ENCODE measurements around the gene PEAK3.

The PEAK3 gene

GRCh38 chr19:2306971-2307370, 25.0 kb upstream of the PEAK3 start:
- H3K4me3 ChIP-seq, result no peak overlapping the region
- TF ChIP-seq, protein P1, sequence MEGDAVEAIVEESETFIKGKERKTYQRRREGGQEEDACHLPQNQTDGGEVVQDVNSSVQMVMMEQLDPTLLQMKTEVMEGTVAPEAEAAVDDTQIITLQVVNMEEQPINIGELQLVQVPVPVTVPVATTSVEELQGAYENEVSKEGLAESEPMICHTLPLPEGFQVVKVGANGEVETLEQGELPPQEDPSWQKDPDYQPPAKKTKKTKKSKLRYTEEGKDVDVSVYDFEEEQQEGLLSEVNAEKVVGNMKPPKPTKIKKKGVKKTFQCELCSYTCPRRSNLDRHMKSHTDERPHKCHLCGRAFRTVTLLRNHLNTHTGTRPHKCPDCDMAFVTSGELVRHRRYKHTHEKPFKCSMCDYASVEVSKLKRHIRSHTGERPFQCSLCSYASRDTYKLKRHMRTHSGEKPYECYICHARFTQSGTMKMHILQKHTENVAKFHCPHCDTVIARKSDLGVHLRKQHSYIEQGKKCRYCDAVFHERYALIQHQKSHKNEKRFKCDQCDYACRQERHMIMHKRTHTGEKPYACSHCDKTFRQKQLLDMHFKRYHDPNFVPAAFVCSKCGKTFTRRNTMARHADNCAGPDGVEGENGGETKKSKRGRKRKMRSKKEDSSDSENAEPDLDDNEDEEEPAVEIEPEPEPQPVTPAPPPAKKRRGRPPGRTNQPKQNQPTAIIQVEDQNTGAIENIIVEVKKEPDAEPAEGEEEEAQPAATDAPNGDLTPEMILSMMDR (IDR thresholded peaks at IDR 0.05), result no peak
- DNase-seq (ENCODE audit: low spot score), result no peak

DNA sequence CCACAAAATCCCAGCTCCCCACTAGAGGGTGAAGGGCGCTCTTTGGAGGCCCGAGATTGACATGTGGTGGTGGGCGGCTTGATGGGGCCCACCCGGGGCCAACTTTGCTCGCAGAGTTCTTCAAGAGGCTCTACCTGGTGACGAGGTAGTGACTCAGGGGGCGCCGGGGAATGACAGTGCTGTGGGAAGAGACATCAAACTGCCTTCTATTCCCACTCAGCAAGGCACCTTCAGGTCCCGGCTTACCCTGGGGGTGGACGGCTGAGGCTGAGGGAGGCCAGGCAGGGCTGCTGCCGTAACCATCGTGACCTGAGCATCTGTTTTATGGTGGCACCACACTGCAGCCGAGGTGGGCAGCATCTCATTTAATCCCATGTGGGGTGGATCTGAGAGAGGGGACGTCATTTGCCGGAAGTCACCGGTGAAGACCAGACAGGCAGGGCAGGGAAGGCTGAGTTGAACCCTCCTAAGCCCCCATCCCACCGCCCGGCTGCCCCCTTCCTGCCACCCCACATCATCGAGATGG, 24.4 kb upstream of the PEAK3 start:
- Histone ChIP-seq H3K27ac (no peak overlapping the region), H3K4me3 (no peak overlapping the region)
- TF ChIP-seq, protein P1 (IDR thresholded peaks at IDR 0.05), result no peak
- no peak for DNase-seq (ENCODE audit: low spot score)

More at GRCh38 chr19:2306971-2307370, 25.0 kb upstream of the PEAK3 start:
- H3K27ac ChIP-seq, result no peak overlapping the region

DNA sequence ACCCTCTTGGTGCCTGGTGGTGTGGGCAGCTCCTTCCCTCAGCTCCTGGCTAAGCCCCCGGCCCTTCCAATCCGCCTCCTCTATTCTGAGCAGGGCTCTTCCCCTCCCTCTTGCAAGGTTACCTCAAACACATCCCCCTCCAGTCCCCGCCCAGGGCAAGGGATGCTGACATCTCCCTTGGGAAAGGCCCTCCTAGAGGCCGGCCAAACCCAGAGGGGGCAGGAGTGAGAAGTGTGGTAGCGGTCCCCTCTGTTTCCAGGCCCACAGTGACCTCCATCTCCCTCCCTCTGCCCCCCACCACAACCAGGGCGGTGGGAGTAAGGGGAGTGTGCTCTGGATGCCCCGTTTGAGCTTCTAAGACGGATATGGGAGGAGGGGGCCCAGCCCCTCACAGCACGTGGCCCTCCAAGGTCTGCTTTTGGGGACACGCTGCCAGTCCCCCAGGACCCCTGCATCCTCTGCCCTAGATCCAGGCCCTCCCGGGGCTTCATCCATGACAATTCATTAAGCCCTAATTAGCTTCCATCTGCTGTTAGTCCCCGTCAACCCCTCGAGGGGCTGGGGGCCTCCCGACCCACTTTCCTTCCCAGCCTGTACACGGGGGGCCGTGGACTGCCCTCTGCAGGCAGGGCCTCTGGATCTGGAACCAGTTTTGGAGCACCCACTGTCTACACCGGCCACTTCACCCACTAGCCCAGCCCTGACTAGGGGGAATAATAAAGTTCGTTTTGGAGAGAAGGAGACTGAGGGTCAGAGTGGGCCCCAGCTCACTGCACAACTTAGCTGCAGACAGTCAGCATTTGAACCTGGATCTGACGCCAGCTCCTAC, 23.7 kb upstream of the PEAK3 start:
- Histone ChIP-seq H3K27ac (no peak overlapping the region), H3K4me3 (no peak overlapping the region)
- TF ChIP-seq, protein P1 (IDR thresholded peaks at IDR 0.05), result no peak
- DNase-seq (ENCODE audit: low spot score), result no peak

DNA sequence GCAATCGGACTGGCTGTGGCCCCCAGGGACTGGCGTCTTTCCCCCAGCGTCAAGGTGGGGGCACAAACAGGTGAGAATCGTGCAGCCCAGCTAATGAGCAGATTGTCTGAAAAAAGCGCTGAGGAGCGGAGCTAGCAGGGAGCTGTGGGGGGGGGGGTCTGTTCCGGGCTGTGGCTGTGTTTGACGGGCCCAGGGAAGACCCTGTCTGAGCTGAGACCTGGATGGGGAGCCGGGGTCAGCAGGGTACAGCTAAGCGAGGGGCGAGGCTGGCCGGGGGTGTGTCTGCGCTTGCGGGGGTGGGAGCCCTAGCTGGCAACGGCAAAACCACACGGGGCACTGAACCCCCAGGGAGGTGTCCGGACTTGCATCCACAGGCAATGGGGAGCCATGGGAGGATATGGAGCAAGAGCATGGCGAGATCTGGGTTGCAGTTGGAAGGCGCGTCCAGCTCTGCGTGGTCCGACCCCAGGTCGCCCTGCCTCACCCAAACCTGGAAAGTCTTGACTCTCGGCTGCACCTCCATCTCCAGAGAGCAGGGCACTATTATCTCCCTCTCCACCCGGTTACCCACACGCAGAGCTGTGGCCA, 21.3 kb upstream of the PEAK3 start:
- DNase-seq (ENCODE audit: low spot score), result no peak
- no peak overlapping the region for H3K27ac ChIP-seq
- TF ChIP-seq, protein P1 (IDR thresholded peaks at IDR 0.05), result no peak
- no peak overlapping the region for H3K4me3 ChIP-seq

- TF ChIP-seq, protein P1 (IDR thresholded peaks at IDR 0.05), result no peak
- peak overlapping the region; percentile 50 for H3K4me3 ChIP-seq
- DNase-seq (ENCODE audit: low spot score), result no peak
- H3K27ac ChIP-seq, result no peak overlapping the region
Measured at GRCh38 chr19:2302319-2303210, 20.6 kb upstream of the PEAK3 start.

DNA sequence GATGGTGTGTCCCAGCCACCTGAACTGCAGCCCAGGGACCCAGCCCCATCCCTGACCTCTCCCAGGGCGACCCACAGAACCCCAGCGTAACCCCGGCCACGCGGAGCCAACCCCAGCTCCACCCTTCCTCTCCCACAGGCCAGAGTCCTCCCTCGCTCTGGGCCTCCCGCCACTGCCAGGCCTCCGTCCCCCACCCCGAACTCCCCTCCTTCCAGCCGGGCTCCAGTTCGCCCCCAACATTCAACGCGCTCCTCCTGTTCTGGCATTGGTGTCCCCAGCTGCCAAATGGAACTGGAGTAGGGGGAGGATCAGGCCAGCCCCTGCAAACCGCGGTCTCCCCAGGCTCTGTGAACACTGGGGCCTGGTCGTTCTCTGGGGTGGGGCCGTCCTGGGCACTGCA, 18.6 kb upstream of the PEAK3 start:
- Histone ChIP-seq H3K4me3 (no peak overlapping the region), H3K27ac (no peak overlapping the region)
- no peak for DNase-seq (ENCODE audit: low spot score)
- TF ChIP-seq, protein P1 (IDR thresholded peaks at IDR 0.05), result no peak

Data from coronary artery (tissue), 2 donors.